Neural cell (in vitro differentiated cells): ENCODE data around the gene TIMM17A. TPM values are rescaled to one million over a fixed set of nuclear protein-coding genes. Genes with fewer than 3 reads are reported as not detected.

ENCODE experiments used
- H2AFZ ChIP-seq: fragments of 200-600, 300-800 bp; sonication (generic), shearing (Covaris generic); 2 replicates; pipeline ENCODE4 v1.6.0; 2014; ENCODE audit warnings: low read depth, mild to moderate bottlenecking, antibody characterized with exemption, low read length, moderate library complexity
- H3F3A ChIP-seq: fragments of 200-600 bp; shearing (Covaris generic); 2 replicates; pipeline ENCODE4 v1.6.1; 2016; ENCODE audit warnings: mild to moderate bottlenecking, moderate library complexity, mixed read lengths, antibody characterized with exemption, low read length; ENCODE audit not compliant: insufficient read depth, poor library complexity, severe bottlenecking
- H3K27ac ChIP-seq: fragments of 200-600, 300-800 bp; sonication (generic), shearing (Covaris generic); 2 replicates; pipeline ENCODE4 v1.5.1; 2014; ENCODE audit warnings: mild to moderate bottlenecking, low read length, moderate library complexity
- H3K27me3 ChIP-seq: fragments of 300-800, 200-600 bp; sonication (generic), shearing (Covaris generic); 2 replicates; pipeline ENCODE4 v1.6.0; 2014; ENCODE audit warnings: mild to moderate bottlenecking, low read depth, low read length, moderate library complexity; ENCODE audit not compliant: insufficient read depth
- H3K36me3 ChIP-seq: fragments of 300-800, 200-600 bp; sonication (generic), shearing (Covaris generic); 2 replicates; pipeline ENCODE4 v1.5.1; 2014; ENCODE audit warnings: mild to moderate bottlenecking, antibody characterized with exemption, low read length, moderate library complexity; ENCODE audit not compliant: insufficient read depth
- H3K4me2 ChIP-seq: fragments of 300-800, 200-600 bp; sonication (generic), shearing (Covaris generic); 2 replicates; pipeline ENCODE4 v1.6.0; 2014; ENCODE audit warnings: mild to moderate bottlenecking, low read length
- H3K4me3 ChIP-seq: fragments of 300-800, 200-600 bp; sonication (generic), shearing (Covaris generic); 2 replicates; pipeline ENCODE4 v1.5.1; 2014; ENCODE audit warnings: mild to moderate bottlenecking, low read length, moderate library complexity
- H3K79me2 ChIP-seq: fragments of 200-600 bp; shearing (Covaris generic); replicated peaks from 2 replicates; pipeline ENCODE4 v1.6.0; 2014; ENCODE audit warnings: mild to moderate bottlenecking, low read length, moderate library complexity; ENCODE audit not compliant: insufficient read depth
- H3K9ac ChIP-seq: fragments of 300-800, 200-600 bp; sonication (generic), shearing (Covaris generic); 2 replicates; pipeline ENCODE4 v1.6.1; 2016; ENCODE audit warnings: mild to moderate bottlenecking, low read length, mixed read lengths
- H3K9me2 ChIP-seq: fragments of 200-600 bp; shearing (Covaris generic); 2 replicates; pipeline ENCODE4 v1.6.1; 2016; ENCODE audit warnings: mild to moderate bottlenecking, low read length, mixed read lengths; ENCODE audit not compliant: insufficient read depth
- H3K9me3 ChIP-seq: fragments of 200-600, 300-800 bp; sonication (generic), shearing (Covaris generic); 2 replicates; pipeline ENCODE4 v1.6.1; 2016; ENCODE audit warnings: mild to moderate bottlenecking, mixed run types, low read length, moderate library complexity, mixed read lengths
- H4K20me1 ChIP-seq: fragments of 200-600 bp; shearing (Covaris generic); 2 replicates; pipeline ENCODE4 v1.6.1; 2016; ENCODE audit warnings: mild to moderate bottlenecking, mixed run types; ENCODE audit not compliant: insufficient read depth
- EP300 ChIP-seq: fragments of 450-650 bp; conservative IDR thresholded peaks from 2 replicates; pipeline ENCODE4 v1.6.1; 2014; ENCODE audit warnings: antibody characterized with exemption, mild to moderate bottlenecking, moderate library complexity; ENCODE audit not compliant: poor library complexity, severe bottlenecking
- EZH2 ChIP-seq: fragments of 200-600, 300-800 bp; shearing (Covaris generic), sonication (generic); IDR thresholded peaks from 2 replicates; pipeline ENCODE4 v1.6.1; 2014; ENCODE audit warnings: antibody characterized with exemption, low read length, borderline replicate concordance, mild to moderate bottlenecking; ENCODE audit not compliant: insufficient read depth, poor library complexity, severe bottlenecking
- MXI1 ChIP-seq: fragments of 450-650 bp; conservative IDR thresholded peaks from 2 replicates; pipeline ENCODE4 v1.6.1; 2014; ENCODE audit warnings: antibody characterized with exemption, mild to moderate bottlenecking; ENCODE audit not compliant: poor library complexity, severe bottlenecking
- POLR2AphosphoS5 ChIP-seq: IDR thresholded peaks from 2 replicates; pipeline ENCODE4 v1.6.1; 2012
- REST ChIP-seq: IDR thresholded peaks from 2 replicates; pipeline ENCODE4 v1.6.1; 2012; ENCODE audit warnings: borderline replicate concordance
- SMC3 ChIP-seq: fragments of 450-650 bp; conservative IDR thresholded peaks from 2 replicates; pipeline ENCODE4 v1.6.1; 2014; ENCODE audit warnings: antibody characterized with exemption, mild to moderate bottlenecking, moderate library complexity; ENCODE audit not compliant: poor library complexity
- TAF1 ChIP-seq: IDR thresholded peaks from 2 replicates; pipeline ENCODE4 v1.6.1; 2012; ENCODE audit warnings: low read depth
- polyA plus RNA-seq: library from polyadenylated mRNA; depleted of rRNA; stranded (reverse); fragments of >200 nt; gene quantifications from 2 replicates; pipeline ENCODE4 v1.2.3, GENCODE V29; 2014

The TIMM17A gene
- polyA plus RNA-seq, 1 donor from 2014 or later = 91.7 TPM

- H3K36me3 ChIP-seq = no peaks in the 10 kb centered on the region
Observed at GRCh38 chr1:202015662-202015937, 60.3 kb downstream of the TIMM17A start.

GRCh38 chr1:202016022-202016810 is 60.9 kb downstream of the TIMM17A start:
- no peaks in the 10 kb centered on the region for H3K9me3 ChIP-seq
- no peak overlapping the region for H3K9ac ChIP-seq
- H3K27ac ChIP-seq = no peak overlapping the region
- H2AFZ ChIP-seq = no peak overlapping the region
- H3F3A ChIP-seq = no peaks in the 10 kb centered on the region
- no peaks in the 10 kb centered on the region for H3K27me3 ChIP-seq
- H3K9me2 ChIP-seq = no peaks in the 10 kb centered on the region
- no peaks in the 10 kb centered on the region for H4K20me1 ChIP-seq
- no peaks in the 10 kb centered on the region for H3K36me3 ChIP-seq
- no peak overlapping the region for H3K4me2 ChIP-seq
- no peaks in the 10 kb centered on the region for H3K79me2 ChIP-seq
- no peak for TF ChIP-seq TAF1
- TF ChIP-seq REST = no peak
- no peak for TF ChIP-seq EP300
- TF ChIP-seq POLR2AphosphoS5 = no peak
- no peak overlapping the region for H3K4me3 ChIP-seq

More at GRCh38 chr1:202015662-202015937, 60.3 kb downstream of the TIMM17A start:
- TF ChIP-seq EP300 (no peak), SMC3 (no peak), MXI1 (no peak), POLR2AphosphoS5 (no peak), EZH2 (no peak)
- Histone ChIP-seq H4K20me1 (no peaks in the 10 kb centered on the region), H3K27ac (no peak overlapping the region), H3K9me2 (no peaks in the 10 kb centered on the region), H3K4me3 (no peak overlapping the region), H3K79me2 (no peaks in the 10 kb centered on the region), H3F3A (no peaks in the 10 kb centered on the region), H2AFZ (no peak overlapping the region), H3K9me3 (no peaks in the 10 kb centered on the region), H3K9ac (no peak overlapping the region), H3K4me2 (no peak overlapping the region), H3K27me3 (no peaks in the 10 kb centered on the region)

- H4K20me1 ChIP-seq = no peaks in the 10 kb centered on the region
- no peaks in the 10 kb centered on the region for H3K36me3 ChIP-seq
Observed at GRCh38 chr1:202016811-202017748, 61.8 kb downstream of the TIMM17A start.

More at GRCh38 chr1:202016811-202017748, 61.8 kb downstream of the TIMM17A start:
- H3K4me3 ChIP-seq = no peak overlapping the region
- H3K79me2 ChIP-seq = no peaks in the 10 kb centered on the region
- H3F3A ChIP-seq = no peaks in the 10 kb centered on the region
- no peak overlapping the region for H2AFZ ChIP-seq
- TF ChIP-seq REST = no peak
- H3K9ac ChIP-seq = no peak overlapping the region
- H3K9me3 ChIP-seq = no peaks in the 10 kb centered on the region
- H3K9me2 ChIP-seq = no peaks in the 10 kb centered on the region
- H3K4me2 ChIP-seq = no peak overlapping the region
- H3K27ac ChIP-seq = no peak overlapping the region
- H3K27me3 ChIP-seq = no peaks in the 10 kb centered on the region
